Measurements from ENCODE around the gene CCR9.

DNA sequence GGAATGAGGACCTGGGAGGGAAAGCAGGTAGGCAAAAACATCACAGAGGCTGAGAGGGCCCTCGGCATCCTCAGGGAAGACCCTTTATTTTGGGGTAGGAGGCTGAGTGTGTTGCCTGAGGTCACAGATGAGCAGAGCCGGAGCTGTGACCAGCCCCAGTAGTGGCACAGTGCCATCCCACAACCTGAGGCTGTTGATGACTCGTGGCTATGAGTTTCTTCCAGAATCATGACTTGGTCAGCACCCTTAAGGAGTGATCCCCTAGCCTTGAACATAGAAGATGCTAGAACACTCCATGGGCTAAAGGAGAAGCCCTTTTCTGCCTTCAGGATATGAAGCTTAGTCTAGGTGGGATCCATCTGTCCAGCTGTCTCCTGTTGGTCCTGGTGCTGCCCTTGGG lies 37.4 kb downstream of the CCR9 start:
- no peak for TF ChIP-seq CTCF (IDR thresholded peaks at IDR 0.05)
- no peak for TF ChIP-seq POLR2A (IDR thresholded peaks at IDR 0.05; ENCODE audit: low read depth)
- TF ChIP-seq POLR2AphosphoS5 (IDR thresholded peaks at IDR 0.05), result no peak

All from esophagus muscularis mucosa (tissue), 3 donors.